Muscle layer of colon (tissue), 2 donors: ENCODE data around the gene RPS6KA3.
"Not testable (repeated sequence)": the region's sequence is repeated elsewhere in the genome, so short reads cannot be mapped to it uniquely, and the experiment has no call there.

Experiments
- H3K27ac ChIP-seq: one replicate; pipeline ENCODE4 v1.7.0; 2013; ENCODE audit warnings: low read depth, mild to moderate bottlenecking, low read length, moderate library complexity
- H3K27me3 ChIP-seq, 2 donors: one replicate each; pipeline ENCODE4 v1.7.0; 2013; ENCODE audit warnings: low read length in 2 of 2, mild to moderate bottlenecking in 2 of 2; ENCODE audit not compliant: insufficient read depth in 2 of 2, control insufficient read depth in 1 of 2
- H3K36me3 ChIP-seq: one replicate; pipeline ENCODE4 v1.7.0; 2013; ENCODE audit warnings: mild to moderate bottlenecking, low read length; ENCODE audit not compliant: insufficient read depth
- H3K4me1 ChIP-seq: one replicate; pipeline ENCODE4 v1.7.0; 2013; ENCODE audit warnings: mild to moderate bottlenecking, low read length; ENCODE audit not compliant: insufficient read depth
- H3K4me3 ChIP-seq, 2 donors: one replicate each; pipeline ENCODE4 v1.7.0; 2013; ENCODE audit warnings: low read length in 2 of 2, low read depth in 1 of 2, mild to moderate bottlenecking in 1 of 2, moderate library complexity in 1 of 2
- H3K9ac ChIP-seq: one replicate; pipeline ENCODE4 v1.7.0; 2013; ENCODE audit warnings: low read length
- H3K9me3 ChIP-seq: one replicate; pipeline ENCODE4 v1.7.0; 2013; ENCODE audit warnings: mild to moderate bottlenecking, low read length
- donor health status: abdominal sarcoma.
- donor health status: Adenocarcinoma of cecum.

RPS6KA3 gene

GRCh38 chrX:20263474-20263873 lies 3.2 kb downstream of the RPS6KA3 start:
- Histone ChIP-seq H3K36me3 (no peaks in the 10 kb centered on the region), H3K4me3 (no peak overlapping the region), H3K27ac (no peak overlapping the region)

DNA sequence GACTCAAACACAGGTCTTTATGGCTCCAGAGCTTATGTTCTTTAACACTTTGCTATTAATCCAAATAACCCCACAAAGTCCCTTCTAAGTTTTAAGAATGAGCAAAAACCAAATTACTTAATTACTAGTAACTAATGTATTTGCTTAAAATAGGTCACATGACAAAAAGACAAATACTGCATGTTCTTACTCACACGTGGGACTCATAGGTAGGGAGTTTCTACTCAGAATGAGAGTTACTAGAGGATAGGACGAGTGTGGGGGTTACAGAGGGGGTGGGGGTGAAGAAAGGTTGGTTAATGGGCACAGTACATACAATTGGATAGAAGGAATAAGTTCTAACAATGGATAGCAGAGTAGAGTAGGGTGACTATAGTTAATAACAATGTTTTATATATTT lies 5.8 kb downstream of the RPS6KA3 start:
- Histone ChIP-seq H3K27me3 (no peaks in the 10 kb centered on the region), H3K27ac (no peak overlapping the region), H3K9me3 (no peaks in the 10 kb centered on the region)

More at GRCh38 chrX:20263474-20263873, 3.2 kb downstream of the RPS6KA3 start:
- Histone ChIP-seq H3K9me3 (no peaks in the 10 kb centered on the region), H3K9ac (no peak overlapping the region), H3K4me1 (no peaks in the 10 kb centered on the region), H3K27me3 (peaks cover 0 to 11% of the 10 kb centered on the region in 2 donors)

GRCh38 chrX:20254712-20255299 lies 11.9 kb downstream of the RPS6KA3 start:
- Histone ChIP-seq H3K4me3 (no peak overlapping the region), H3K4me1 (no peaks in the 10 kb centered on the region), H3K27ac (no peak overlapping the region), H3K9me3 (no peaks in the 10 kb centered on the region), H3K9ac (no peak overlapping the region), H3K36me3 (no peaks in the 10 kb centered on the region), H3K27me3 (no peaks in the 10 kb centered on the region)

More for the DNA sequence above, 5.8 kb downstream of the RPS6KA3 start:
- no peaks in the 10 kb centered on the region for H3K36me3 ChIP-seq
- no peaks in the 10 kb centered on the region for H3K4me1 ChIP-seq
- H3K9ac ChIP-seq, result no peak overlapping the region
- no peak overlapping the region for H3K4me3 ChIP-seq

DNA sequence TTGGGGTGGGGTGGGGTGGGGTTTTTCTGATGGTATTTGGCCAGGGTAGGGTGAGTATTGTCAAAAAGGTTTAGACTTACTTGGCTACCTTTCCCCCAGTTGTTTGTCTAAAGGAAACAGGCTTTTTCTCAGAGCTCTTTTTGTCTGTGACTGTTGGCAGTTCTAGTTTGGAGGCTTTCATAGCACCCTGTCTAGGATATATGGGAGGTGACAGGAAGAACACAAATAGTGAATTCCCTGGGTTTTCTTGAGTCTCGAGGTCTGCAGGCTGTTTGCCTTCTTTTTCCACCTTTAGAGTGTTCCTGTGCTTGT lies 13.5 kb downstream of the RPS6KA3 start:
- Histone ChIP-seq H3K9me3 (no peaks in the 10 kb centered on the region), H3K36me3 (no peaks in the 10 kb centered on the region), H3K27me3 (no peaks in the 10 kb centered on the region), H3K27ac (no peak overlapping the region), H3K4me1 (no peaks in the 10 kb centered on the region), H3K4me3 (no peak overlapping the region), H3K9ac (no peak overlapping the region)

DNA sequence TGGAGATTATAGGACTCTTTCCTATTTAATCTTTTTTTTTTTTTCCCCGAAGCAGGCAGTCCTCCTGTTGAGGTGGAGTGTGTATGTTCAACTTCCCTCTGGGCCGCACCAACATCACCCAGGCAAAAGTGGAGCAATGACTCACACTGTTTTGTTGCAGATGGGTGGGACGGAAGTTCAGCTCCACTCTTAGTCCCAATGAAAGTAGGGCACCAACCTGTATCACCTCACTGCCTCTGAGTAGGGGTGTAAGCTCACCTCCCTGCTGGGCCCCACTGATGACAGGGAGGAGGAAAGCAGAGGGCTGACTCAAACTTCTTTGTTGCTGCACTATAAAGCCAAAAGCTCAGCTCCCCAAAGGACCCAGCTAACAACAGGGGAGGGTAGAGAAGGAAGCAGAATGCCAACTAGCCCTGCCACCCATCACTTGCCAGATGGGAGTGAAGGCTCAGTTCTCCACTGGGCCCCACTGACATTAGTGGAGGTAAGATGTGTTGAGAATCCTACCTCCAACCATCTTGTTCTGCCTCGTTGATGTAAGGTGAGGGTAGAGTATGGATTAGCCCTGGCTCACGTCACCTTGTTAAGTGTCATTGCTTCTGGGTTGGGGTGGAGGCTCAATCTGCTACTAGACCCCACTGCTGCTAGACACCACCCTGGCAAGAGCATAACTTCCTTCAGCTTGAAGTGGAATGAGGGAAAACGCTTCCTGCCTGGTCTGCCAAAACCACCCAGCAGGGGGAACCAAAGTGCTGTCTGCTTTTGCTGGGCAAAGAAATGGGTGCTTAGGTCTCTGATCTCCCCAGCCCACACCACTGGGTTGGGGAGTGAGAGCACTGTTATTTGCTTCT lies 14.1 kb downstream of the RPS6KA3 start:
- Histone ChIP-seq H3K9me3 (no peaks in the 10 kb centered on the region), H3K27me3 (no peaks in the 10 kb centered on the region), H3K4me1 (no peaks in the 10 kb centered on the region), H3K9ac (no peak overlapping the region), H3K4me3 (no peak overlapping the region), H3K36me3 (no peaks in the 10 kb centered on the region), H3K27ac (no peak overlapping the region)

GRCh38 chrX:20251691-20252090 lies 15.0 kb downstream of the RPS6KA3 start:
- Histone ChIP-seq H3K27me3 (no peaks in the 10 kb centered on the region), H3K36me3 (no peaks in the 10 kb centered on the region), H3K4me1 (no peaks in the 10 kb centered on the region), H3K9ac (no peak overlapping the region), H3K27ac (no peak overlapping the region), H3K9me3 (no peaks in the 10 kb centered on the region), H3K4me3 (no peak overlapping the region)

- not testable (repeated sequence) for H3K27me3 ChIP-seq, H3K4me3 ChIP-seq
Measured at GRCh38 chrX:20250146-20250545, 16.6 kb downstream of the RPS6KA3 start.

GRCh38 chrX:20248592-20249192 lies 18.0 kb downstream of the RPS6KA3 start:
- H3K27ac ChIP-seq, result no peak overlapping the region
- H3K36me3 ChIP-seq, result no peaks in the 10 kb centered on the region
- no peaks in the 10 kb centered on the region for H3K27me3 ChIP-seq
- no peaks in the 10 kb centered on the region for H3K4me1 ChIP-seq
- no peak overlapping the region for H3K9ac ChIP-seq
- H3K9me3 ChIP-seq, result no peaks in the 10 kb centered on the region
- no peak overlapping the region for H3K4me3 ChIP-seq

More at GRCh38 chrX:20250146-20250545, 16.6 kb downstream of the RPS6KA3 start:
- not testable (repeated sequence) for H3K36me3 ChIP-seq, H3K27ac ChIP-seq, H3K4me1 ChIP-seq, H3K9me3 ChIP-seq, H3K9ac ChIP-seq

GRCh38 chrX:20244931-20245330 lies 21.8 kb downstream of the RPS6KA3 start:
- H3K36me3 ChIP-seq, result no peaks in the 10 kb centered on the region
- no peak overlapping the region for H3K4me3 ChIP-seq
- no peak overlapping the region for H3K27ac ChIP-seq
- H3K27me3 ChIP-seq, result no peaks in the 10 kb centered on the region
- no peak overlapping the region for H3K9ac ChIP-seq
- H3K4me1 ChIP-seq, result no peaks in the 10 kb centered on the region
- H3K9me3 ChIP-seq, result no peaks in the 10 kb centered on the region

DNA sequence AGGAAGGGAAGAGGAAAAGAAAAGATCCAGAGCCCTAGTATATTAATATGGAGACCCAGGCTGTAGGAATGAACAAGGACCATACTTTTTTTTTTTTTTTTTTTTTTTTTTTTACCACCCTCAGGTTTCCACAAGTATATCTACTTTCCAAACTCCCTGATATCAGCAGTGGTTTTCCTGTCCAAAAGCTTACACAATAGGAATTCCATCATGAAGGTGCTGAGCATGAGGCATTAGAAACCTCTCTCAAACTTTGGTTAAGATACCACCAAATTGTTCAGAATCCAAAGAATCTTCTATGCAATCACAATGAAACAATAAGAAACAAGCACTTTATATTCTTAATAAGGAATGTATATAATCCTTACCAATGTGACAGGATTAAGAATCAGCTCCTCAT lies 26.5 kb downstream of the RPS6KA3 start:
- Histone ChIP-seq H3K27me3 (no peaks in the 10 kb centered on the region), H3K4me1 (no peaks in the 10 kb centered on the region), H3K9ac (no peak overlapping the region), H3K4me3 (no peak overlapping the region), H3K36me3 (no peaks in the 10 kb centered on the region), H3K9me3 (no peaks in the 10 kb centered on the region), H3K27ac (no peak overlapping the region)

DNA sequence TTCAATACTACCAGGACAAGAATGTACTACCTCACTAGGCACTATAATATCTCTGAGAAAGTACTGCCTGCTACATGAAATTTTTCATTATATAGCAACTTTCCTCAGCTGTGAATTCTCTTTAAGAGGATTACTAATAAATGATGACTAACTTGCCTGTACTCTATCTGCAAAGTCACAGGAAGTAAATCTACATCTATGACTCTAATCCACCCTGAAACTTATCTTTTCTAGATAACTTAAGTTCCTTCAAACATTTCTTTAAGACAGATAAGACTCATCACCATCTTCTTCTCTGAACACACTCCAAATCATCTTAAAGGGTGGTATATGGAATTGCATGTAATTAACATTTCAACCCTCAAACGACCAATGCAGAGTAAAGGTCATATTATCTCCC lies 28.8 kb downstream of the RPS6KA3 start:
- Histone ChIP-seq H3K4me1 (no peaks in the 10 kb centered on the region), H3K27me3 (no peaks in the 10 kb centered on the region), H3K27ac (no peak overlapping the region), H3K9me3 (no peaks in the 10 kb centered on the region), H3K4me3 (no peak overlapping the region), H3K36me3 (no peaks in the 10 kb centered on the region), H3K9ac (no peak overlapping the region)
